DMS53 treated with DMSO at 0.1 percent for 48 hours (cell line): Measurements from ENCODE around the gene CBFA2T2.
"Not testable (repeated sequence)": the region's sequence is repeated elsewhere in the genome, so short reads cannot be mapped to it uniquely, and the experiment has no call there.

ENCODE experiments used
- DNase-seq: peaks from one replicate; lab custom pipeline; 2025; ENCODE audit not compliant: unreplicated experiment; lab: John Stamatoyannopoulos, UW

Gene CBFA2T2

GRCh38 chr20:33545763-33546162, 55.9 kb downstream of the CBFA2T2 start:
- DNase-seq: no peak

DNA sequence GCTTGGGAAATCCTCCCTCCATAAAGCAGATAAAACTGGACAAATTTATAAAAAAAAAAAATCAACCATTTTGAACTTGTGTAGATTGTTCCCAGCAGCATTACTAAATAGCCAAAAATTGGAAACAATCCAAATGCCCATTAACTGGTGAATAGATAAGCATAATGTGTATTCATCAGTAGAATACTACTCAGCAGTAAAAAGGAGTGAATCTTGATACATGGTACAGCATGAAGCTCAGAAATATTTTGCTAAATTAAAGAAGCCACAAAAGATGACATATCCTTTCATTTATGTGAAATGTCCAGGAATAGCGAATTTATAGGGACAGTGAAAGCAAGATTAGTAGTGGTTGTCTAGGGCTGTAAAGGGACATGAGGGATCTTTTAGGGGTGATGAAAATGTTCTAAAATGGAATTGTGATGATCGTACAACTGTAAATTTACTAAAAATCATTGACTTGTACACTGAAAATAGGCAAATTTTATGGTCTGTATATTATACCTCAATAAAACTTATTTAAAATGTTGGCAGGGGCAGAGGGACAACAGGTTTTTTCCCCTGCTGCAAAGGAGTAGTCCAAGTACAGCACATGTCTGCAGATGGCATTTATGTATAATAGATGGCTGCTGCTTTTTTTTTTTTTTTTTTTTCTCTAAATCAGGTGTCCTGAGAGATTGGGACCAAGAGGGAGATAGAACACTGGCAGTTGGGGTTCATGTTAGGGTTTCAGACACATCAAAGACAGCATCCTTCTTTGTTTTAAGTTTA, 59.5 kb downstream of the CBFA2T2 start:
- no peak for DNase-seq

- no peak for DNase-seq
Measured at GRCh38 chr20:33551778-33552177, 61.9 kb downstream of the CBFA2T2 start.

DNA sequence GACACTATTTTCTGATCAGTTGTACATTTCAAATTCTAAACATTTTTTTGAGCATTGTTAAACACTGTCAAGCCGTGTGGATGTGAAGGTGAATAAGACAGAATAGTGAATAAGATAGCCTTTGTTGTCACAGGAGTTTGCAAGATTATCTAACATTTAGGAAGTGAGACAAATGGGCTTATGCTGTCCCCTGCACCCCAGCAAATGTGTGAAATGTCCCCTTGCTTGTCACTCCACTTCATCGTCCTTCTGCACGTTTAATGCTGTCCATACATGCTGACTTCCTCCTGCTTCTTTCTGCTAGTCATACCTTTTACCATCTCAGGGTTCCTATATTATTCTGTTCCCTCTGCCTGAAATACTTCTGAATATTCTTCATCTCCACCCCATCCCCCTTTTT, 62.6 kb downstream of the CBFA2T2 start:
- no peak for DNase-seq

DNA sequence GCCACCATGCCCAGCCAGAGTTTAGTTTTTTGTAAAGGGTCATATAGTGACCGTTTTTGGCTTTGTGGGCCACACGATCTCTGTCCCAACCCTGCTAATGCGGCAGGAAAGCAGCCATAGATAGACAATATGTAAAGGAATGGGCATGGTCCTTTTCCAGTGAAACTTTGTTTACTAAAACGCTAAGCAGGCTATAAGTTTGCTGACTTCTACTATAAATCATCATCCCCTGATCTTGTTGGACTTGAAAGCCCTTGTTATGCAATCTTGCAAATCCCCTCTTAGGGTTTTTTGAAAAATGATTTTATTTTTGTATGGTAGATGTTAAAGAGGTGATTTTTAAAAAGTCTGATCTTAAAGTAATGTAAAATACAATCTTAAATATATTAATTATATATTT, 63.6 kb downstream of the CBFA2T2 start:
- no peak for DNase-seq

GRCh38 chr20:33554914-33555420, 65.1 kb downstream of the CBFA2T2 start:
- DNase-seq: peak; percentile 99

GRCh38 chr20:33555755-33556154, 65.9 kb downstream of the CBFA2T2 start:
- DNase-seq: no peak

DNA sequence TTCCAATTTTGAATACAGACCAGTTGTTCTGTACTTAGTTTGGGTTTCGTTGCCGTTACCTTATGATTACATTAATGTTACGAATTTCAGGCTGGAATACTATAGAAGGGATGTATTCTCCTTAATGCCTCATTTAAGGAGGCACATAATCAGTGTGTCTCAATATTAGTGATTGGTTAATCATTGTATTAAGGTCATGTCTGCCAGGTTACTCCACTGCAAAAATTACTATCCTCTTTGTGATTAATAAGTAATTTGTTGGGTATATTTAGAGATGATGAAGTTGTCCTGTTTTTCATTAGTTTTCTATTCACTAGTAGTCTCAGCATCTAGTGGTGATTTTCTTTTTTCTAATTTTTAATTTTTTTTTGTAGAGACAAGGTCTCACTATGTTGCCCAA, 66.3 kb downstream of the CBFA2T2 start:
- no peak for DNase-seq

GRCh38 chr20:33558348-33559144, 68.7 kb downstream of the CBFA2T2 start:
- no peak for DNase-seq

DNA sequence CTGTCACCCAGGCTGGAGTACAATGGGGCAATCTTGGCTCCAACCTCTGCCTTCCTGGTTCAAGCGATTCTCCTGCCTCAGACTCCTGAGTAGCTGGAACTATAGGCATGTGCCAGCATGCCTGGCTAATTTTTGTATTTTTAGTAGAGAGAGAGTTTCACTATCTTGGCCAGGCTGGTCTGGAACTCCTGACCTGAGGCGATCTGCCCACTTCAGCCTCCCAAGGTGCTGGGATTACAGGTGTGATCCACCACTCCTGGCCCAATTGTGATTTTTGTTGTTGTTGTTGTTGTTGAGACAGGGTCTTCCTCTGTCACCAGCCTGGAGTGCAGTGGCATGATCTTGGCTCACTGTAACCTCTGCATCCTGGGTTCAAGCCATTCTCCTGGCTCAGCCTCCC, 69.3 kb downstream of the CBFA2T2 start:
- no peak for DNase-seq

GRCh38 chr20:33560026-33560425, 70.1 kb downstream of the CBFA2T2 start:
- DNase-seq: no peak

GRCh38 chr20:33561053-33561452, 71.2 kb downstream of the CBFA2T2 start:
- DNase-seq: not testable (repeated sequence)

- DNase-seq: peak; percentile 95
Measured at GRCh38 chr20:33561692-33562601, 72.1 kb downstream of the CBFA2T2 start.

DNA sequence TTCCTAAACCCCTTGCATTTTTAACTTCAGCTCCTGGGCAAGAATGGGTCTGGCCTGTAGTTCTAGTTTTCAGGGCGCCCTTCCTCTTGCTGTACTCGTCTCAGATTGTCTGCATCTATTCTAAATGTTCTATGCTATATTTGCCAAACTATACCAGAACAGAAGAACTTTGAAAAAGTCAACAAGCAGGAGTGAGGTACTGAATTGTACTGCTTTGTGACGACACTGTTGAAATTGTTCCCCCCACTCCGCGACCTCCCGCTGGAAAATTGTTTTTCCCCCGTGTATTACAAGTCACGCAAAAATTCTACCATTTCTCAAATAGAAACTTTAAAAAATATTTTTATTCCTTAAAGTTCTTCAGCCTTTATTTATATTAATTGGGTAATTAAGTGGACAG, 73.9 kb downstream of the CBFA2T2 start:
- DNase-seq: no peak

- DNase-seq: peak; percentile 37
Measured at GRCh38 chr20:33566781-33567603, 77.1 kb downstream of the CBFA2T2 start.

DNA sequence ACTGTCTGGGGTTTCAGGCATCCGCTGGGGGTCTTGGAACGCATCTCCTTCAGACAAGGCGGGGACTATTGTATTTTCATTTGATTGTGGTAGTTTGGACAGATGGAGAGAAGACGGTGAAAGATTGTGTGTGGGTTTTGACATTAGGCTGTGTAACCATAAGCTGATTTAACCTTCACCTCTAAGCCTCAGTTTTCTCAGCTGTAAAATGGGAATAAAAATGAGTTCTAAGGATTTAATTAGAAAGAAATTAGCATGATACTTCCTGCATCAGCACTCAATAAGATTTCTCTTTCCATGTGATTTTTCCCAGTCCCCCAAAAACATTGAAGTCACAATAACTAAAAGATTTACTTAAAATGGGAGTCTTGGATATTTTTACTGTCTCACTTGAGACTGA, 78.1 kb downstream of the CBFA2T2 start:
- no peak for DNase-seq

DNA sequence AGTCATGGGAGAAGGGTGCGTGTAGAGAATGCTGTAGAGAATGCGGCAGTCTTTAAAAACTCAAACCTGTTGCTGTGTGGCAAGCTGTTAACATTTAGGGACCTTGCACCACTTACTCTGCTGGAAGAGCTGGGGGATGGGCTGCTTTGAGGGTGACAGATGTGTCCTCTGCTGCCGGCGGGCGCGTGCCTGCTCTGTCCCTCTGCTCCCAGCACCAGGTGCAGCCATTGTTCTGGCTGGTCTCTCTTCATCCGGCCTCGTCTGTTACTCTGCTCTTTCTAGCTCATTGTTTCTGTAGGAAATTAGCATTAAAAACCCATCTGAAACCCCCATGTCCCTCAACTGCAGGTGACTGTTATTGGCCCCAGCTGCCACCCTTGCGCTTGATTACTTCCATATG, 78.5 kb downstream of the CBFA2T2 start:
- peak; percentile 93 for DNase-seq

DNA sequence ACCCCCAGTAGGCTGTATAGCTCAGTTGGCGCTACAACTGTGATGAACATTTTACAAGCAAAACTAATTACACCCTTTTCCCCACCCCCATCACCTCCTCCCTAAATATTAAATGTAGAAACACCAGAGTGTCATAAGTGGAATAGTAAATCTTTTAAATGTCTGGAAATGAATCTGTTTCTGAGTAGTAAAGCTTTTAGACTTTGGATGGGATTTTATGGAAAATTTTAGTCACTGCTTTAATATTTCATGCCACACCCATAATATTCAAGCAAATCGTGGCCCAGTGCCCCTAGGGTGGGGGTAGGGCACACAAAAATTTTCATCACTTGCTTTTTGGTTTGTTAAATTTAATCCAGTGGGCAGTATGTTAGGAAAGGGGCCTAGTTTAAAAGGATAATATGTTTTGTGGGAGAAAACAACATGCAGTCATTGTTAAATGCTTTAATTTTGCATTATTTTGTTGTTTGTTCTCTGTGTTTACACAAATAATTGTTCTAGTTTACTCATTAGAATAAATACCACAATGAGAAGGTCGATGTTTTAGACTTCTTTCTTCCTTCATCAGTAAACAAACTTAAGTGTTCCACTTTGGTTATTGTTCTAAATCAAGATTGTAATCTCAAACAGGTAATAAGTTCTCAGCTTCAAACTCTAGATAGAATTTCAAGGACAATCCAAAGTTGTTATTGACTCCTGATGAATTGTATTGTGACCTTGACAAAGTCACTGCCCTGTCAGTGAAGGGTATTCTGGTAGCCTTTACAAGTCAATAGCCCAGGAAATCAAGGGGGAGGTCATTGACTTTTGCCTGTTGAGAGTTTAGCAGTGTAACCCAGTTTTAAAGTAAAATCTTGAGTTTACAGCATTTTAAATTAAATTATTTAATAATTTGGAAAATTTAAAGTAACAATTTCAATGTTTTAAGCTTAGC, 79.2 kb downstream of the CBFA2T2 start:
- no peak for DNase-seq

- no peak for DNase-seq
Measured at GRCh38 chr20:33569802-33570391, 80.0 kb downstream of the CBFA2T2 start.
